HFF-Myc (cell line): Measurements from ENCODE around the gene FZD10.

Experiments used
- DNase-seq: peaks from one replicate; pipeline ENCODE4 v3.0.0-alpha.2; 2011; ENCODE audit warnings: low read depth; ENCODE audit errors: extremely low read depth
- H3K4me3 ChIP-seq: replicated peaks from 2 replicates; pipeline ENCODE4 v1.5.1; 2011; ENCODE audit warnings: low read depth, mild to moderate bottlenecking, control low read depth, low read length
- TF ChIP-seq, protein P1 (sequence below): IDR thresholded peaks from 2 replicates; pipeline ENCODE4 v1.5.1; 2012; ENCODE audit warnings: mild to moderate bottlenecking, low read depth, low read length, control low read depth; ENCODE audit errors: missing control alignments

Gene FZD10

DNA sequence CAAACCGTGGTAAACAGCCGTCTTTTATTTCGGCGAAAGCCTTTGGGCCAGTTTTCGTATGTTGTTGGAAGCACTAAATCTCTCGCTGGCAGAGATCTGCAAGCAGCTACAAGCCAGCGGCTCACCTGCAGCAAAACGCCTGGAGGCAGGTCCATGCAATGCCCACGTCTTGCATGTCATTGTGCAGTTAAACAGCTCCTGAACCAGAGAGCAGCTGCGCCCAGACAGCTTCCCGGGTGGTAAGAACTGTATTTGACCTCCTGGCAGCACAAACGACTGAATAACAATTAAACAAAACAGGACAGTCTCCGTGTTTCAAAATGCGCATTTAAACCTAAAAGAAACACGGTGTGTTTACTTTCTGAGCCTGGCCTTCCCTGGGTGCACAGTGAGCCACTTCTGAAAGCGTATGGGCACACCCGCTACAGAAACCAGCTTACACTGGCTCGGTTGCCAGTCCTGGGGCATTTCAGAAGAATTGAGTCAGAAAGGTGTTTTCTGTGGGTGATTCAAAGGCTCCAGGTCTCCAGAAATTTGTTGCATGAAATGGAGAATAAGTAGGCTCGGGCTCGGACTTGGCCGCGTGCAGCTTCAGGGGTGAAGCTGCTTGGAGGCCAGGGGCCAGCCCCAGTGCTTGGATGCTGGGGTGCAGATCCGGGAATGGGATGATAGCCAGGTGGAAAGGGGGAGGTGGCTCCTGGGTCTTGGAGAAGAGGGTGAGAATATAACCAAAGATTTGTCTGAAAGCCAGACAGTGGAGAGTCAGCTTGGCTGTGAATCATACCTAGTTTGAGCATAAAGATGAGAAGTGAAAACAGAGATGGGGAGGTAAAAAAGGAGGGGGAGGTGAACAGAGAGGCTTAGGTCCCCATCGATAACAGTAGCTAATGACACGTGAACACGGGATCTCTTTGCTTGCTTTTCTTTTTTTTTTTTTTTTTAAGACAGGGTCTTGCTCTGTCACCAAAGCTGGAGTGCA lies 24.9 kb upstream of the FZD10 start:
- TF ChIP-seq, protein P1, sequence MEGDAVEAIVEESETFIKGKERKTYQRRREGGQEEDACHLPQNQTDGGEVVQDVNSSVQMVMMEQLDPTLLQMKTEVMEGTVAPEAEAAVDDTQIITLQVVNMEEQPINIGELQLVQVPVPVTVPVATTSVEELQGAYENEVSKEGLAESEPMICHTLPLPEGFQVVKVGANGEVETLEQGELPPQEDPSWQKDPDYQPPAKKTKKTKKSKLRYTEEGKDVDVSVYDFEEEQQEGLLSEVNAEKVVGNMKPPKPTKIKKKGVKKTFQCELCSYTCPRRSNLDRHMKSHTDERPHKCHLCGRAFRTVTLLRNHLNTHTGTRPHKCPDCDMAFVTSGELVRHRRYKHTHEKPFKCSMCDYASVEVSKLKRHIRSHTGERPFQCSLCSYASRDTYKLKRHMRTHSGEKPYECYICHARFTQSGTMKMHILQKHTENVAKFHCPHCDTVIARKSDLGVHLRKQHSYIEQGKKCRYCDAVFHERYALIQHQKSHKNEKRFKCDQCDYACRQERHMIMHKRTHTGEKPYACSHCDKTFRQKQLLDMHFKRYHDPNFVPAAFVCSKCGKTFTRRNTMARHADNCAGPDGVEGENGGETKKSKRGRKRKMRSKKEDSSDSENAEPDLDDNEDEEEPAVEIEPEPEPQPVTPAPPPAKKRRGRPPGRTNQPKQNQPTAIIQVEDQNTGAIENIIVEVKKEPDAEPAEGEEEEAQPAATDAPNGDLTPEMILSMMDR = no peak
- DNase-seq = no peak
- H3K4me3 ChIP-seq = no peak overlapping the region

DNA sequence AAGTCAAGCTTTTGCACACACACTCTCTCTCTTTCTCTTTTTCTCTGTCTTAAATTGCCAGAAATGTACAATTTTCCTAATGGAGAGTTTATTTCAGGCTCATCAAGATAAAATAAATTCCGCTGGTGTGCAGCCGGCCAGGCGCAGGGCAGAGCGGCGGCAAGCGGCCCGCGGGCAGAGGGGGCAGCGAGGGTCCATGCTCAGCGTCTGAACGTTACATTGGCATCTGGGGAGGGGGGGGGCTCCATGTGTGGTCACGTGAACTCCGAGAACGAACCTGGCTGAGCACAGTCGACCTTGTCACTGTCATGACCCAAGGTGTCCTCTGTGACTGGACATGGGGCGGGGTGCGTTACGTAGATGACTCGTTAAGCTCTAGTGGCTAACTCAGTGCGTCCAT lies 23.8 kb upstream of the FZD10 start:
- DNase-seq = no peak
- TF ChIP-seq, protein P1 = no peak
- no peak overlapping the region for H3K4me3 ChIP-seq

DNA sequence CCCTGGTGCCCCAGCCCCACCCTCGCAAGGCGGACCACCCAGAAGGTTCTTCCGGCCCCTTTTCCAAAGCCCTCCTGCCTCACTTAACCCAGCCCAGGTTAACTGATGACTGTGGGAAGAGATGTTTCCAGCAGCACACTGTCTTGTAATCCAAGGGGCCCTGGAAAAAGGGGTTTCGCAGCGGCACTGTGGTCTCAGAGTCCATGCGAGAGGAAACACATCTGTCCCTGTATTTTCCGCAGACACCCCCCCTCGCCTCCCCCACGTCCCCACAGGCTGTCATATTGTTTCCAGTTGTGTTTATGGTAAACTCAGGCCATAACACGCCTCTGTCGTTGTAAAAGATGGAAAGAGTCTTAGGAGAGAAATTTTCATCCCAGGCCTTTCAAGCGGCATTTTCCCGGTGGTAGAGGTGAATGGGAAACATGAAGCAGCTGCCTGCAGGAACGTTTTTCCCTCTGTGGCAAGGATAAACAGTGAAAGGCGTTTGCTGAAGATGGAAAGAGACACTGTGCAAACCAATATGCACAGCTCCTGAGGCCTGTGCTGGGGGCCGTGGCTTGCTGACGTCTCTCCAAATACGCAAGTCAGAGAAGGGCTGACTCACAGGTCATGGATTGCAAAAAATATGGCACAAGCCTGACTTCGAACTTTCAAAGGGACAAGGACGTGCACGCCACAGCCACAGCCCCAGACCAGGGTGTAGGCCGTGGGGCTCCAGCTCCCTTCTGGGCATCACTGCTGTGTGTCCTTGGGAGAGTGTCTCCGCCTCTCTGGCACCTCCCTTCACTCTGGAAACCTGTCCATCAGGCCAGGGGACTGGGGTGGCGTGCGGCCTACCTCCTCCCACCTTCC lies 22.5 kb upstream of the FZD10 start:
- TF ChIP-seq, protein P1 = no peak
- no peak overlapping the region for H3K4me3 ChIP-seq
- DNase-seq = no peak

DNA sequence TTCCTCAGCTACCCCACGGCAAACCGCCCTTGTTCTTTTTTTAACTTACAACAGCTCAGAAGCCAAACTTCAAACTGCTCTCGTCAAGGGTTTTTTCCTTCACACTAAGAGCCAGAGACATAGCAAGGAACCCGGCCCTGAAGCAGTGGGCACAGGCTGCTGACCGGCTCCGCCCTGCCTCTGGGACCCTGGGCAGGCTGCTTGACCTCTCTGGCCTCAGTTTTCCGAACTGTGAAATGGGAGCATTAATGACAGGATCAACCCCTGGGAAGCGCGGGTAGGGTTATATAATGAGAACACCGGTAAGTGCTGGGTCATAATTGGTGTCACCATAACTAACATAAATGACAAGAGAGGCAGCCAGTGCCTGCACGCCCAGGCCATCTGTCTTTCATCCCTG lies 21.2 kb upstream of the FZD10 start:
- TF ChIP-seq, protein P1 = no peak
- DNase-seq = no peak
- no peak overlapping the region for H3K4me3 ChIP-seq

DNA sequence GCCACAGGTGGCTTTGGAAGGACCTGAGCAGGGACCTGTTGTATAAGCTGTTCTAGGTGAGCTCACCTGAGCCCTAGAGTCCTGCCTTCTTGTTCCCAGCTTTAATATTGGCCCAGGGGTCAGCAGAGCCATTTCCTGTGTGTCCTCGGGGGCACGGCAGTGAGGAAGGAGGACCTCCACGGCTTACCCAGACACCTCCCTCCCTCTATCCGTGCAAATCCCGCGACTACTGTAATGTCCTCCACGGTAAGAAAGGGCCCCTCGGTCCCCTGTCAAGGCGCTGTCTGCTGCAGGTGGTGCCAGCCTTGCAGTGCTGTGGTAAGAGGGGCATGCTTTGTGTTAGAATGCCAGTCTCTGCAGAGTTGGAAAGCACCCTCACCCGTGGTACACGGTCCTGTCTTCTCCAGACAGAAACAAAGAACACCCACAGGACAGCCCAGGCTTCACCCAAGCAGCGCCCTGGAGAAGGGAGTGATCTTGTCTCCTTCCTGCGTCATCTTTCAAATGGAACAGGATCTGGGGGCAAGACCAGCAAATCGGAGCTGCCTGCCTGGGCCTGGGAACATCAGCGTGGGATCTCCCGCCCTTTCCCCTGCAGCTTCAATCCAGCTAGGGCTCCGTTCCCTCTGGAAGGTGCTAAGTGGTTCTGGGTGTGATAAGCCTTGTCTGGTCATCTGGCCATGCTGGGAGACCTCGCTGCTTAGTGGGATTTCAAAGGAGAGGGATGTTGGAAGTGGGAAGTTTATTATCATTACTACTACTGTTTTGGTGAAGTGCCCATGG lies 20.2 kb upstream of the FZD10 start:
- TF ChIP-seq, protein P1 = no peak
- no peak overlapping the region for H3K4me3 ChIP-seq
- no peak for DNase-seq

DNA sequence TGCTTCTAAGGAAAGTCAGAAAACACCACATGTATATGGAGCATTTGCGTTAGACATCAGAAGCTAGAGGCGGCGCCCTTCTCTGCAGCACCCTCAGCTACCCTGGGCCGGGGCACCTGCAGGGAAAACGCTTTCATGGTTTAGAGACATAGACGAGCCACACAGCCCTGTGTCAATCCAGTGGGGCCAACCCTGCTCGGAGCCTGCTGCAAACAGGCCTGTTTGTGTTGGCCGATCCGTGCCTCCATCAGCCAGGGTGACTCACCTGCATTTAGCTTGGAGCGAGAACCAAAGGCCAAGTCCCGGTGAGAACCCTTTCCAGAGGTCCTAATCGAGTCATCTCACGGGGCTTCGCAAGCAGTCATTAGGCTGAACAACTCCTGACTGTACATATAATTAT lies 19.5 kb upstream of the FZD10 start:
- no peak for DNase-seq
- TF ChIP-seq, protein P1 = no peak
- no peak overlapping the region for H3K4me3 ChIP-seq
